Measurements from ENCODE around the gene VMP1.
"Not testable (repeated sequence)": the region's sequence is repeated elsewhere in the genome, so short reads cannot be mapped to it uniquely, and the experiment has no call there.

The VMP1 gene

GRCh38 chr17:59840329-59841090 is 133.1 kb downstream of the VMP1 start:
- WGBS, 2 experiments (ENCODE audit: insufficient coverage in 2 of 2), result 0% methylated on average over 2 of the region's 4 CpGs; no CpG with 5 or more reads in 1 of the 2 experiments
- Histone ChIP-seq H3K36me3 (ENCODE audit: control insufficient read depth, insufficient read depth, low read length) (peaks cover 32% of the 10 kb centered on the region), H3K27ac (ENCODE audit: low read depth, low read length, severe bottlenecking) (peak overlapping the region; percentile 100), H3K9me3 (ENCODE audit: control insufficient read depth, low read length) (no peaks in the 10 kb centered on the region), H3K4me1 (ENCODE audit: control insufficient read depth, insufficient read depth, low read length, poor library complexity, severe bottlenecking) (peaks cover 8% of the 10 kb centered on the region), H3K4me3 (ENCODE audit: extremely low read depth, insufficient read depth, low read length, poor library complexity, severe bottlenecking) (peak overlapping the region; percentile 70)

GRCh38 chr17:59841091-59841881 is 133.8 kb downstream of the VMP1 start:
- not testable (repeated sequence) for H3K4me1 ChIP-seq (ENCODE audit: control insufficient read depth, insufficient read depth, low read length, poor library complexity, severe bottlenecking); H3K9me3 ChIP-seq (ENCODE audit: control insufficient read depth, low read length)
- H3K4me3 ChIP-seq (ENCODE audit: extremely low read depth, insufficient read depth, low read length, poor library complexity, severe bottlenecking), result peak overlapping the region; percentile 70
- 39 to 57% methylated on average over 4 of the region's 7 CpGs for WGBS, 2 experiments (ENCODE audit: insufficient coverage in 2 of 2)
- H3K27ac ChIP-seq (ENCODE audit: low read depth, low read length, severe bottlenecking), result peak overlapping the region; percentile 100
- peaks cover 32% of the 10 kb centered on the region for H3K36me3 ChIP-seq (ENCODE audit: control insufficient read depth, insufficient read depth, low read length)

- peak overlapping the region; percentile 70 for H3K4me3 ChIP-seq (ENCODE audit: extremely low read depth, insufficient read depth, low read length, poor library complexity, severe bottlenecking)
- H3K9me3 ChIP-seq (ENCODE audit: control insufficient read depth, low read length); H3K4me1 ChIP-seq (ENCODE audit: control insufficient read depth, insufficient read depth, low read length, poor library complexity, severe bottlenecking): not testable (repeated sequence)
- H3K27ac ChIP-seq (ENCODE audit: low read depth, low read length, severe bottlenecking), result peak overlapping the region; percentile 100
- 100% methylated on average over 1 of the region's 4 CpGs for WGBS, 2 experiments (ENCODE audit: insufficient coverage in 2 of 2)
- H3K36me3 ChIP-seq (ENCODE audit: control insufficient read depth, insufficient read depth, low read length), result peaks cover 32% of the 10 kb centered on the region
Observed at GRCh38 chr17:59841882-59842263, 134.4 kb downstream of the VMP1 start.

GRCh38 chr17:59842901-59843652 is 135.6 kb downstream of the VMP1 start:
- 89 to 99% methylated on average over 8 to 11 of the region's 13 CpGs for WGBS, 2 experiments (ENCODE audit: insufficient coverage in 2 of 2)
- H3K36me3 ChIP-seq (ENCODE audit: control insufficient read depth, insufficient read depth, low read length), result peaks cover 32% of the 10 kb centered on the region
- peak overlapping the region; percentile 70 for H3K4me3 ChIP-seq (ENCODE audit: extremely low read depth, insufficient read depth, low read length, poor library complexity, severe bottlenecking)
- H3K9me3 ChIP-seq (ENCODE audit: control insufficient read depth, low read length), result no peaks in the 10 kb centered on the region
- peak overlapping the region; percentile 100 for H3K27ac ChIP-seq (ENCODE audit: low read depth, low read length, severe bottlenecking)
- peaks cover 9% of the 10 kb centered on the region for H3K4me1 ChIP-seq (ENCODE audit: control insufficient read depth, insufficient read depth, low read length, poor library complexity, severe bottlenecking)

- H3K4me3 ChIP-seq (ENCODE audit: extremely low read depth, insufficient read depth, low read length, poor library complexity, severe bottlenecking), result no peak overlapping the region
- H3K9me3 ChIP-seq (ENCODE audit: control insufficient read depth, low read length), result no peaks in the 10 kb centered on the region
- 100% methylated on average over 1 of the region's 3 CpGs for WGBS, 2 experiments (ENCODE audit: insufficient coverage in 2 of 2)
- H3K27ac ChIP-seq (ENCODE audit: low read depth, low read length, severe bottlenecking), result peak overlapping the region; percentile 46
- H3K36me3 ChIP-seq (ENCODE audit: control insufficient read depth, insufficient read depth, low read length), result peaks cover 22% of the 10 kb centered on the region
- H3K4me1 ChIP-seq (ENCODE audit: control insufficient read depth, insufficient read depth, low read length, poor library complexity, severe bottlenecking), result peaks cover 9% of the 10 kb centered on the region
Observed at GRCh38 chr17:59844884-59845594, 137.6 kb downstream of the VMP1 start.

- Histone ChIP-seq H3K4me1 (ENCODE audit: control insufficient read depth, insufficient read depth, low read length, poor library complexity, severe bottlenecking) (peaks cover 9% of the 10 kb centered on the region), H3K36me3 (ENCODE audit: control insufficient read depth, insufficient read depth, low read length) (peaks cover 14% of the 10 kb centered on the region), H3K27ac (ENCODE audit: low read depth, low read length, severe bottlenecking) (peak overlapping the region; percentile 54), H3K4me3 (ENCODE audit: extremely low read depth, insufficient read depth, low read length, poor library complexity, severe bottlenecking) (no peak overlapping the region), H3K9me3 (ENCODE audit: control insufficient read depth, low read length) (no peaks in the 10 kb centered on the region)
- 100% methylated on average over 1 of the region's 3 CpGs; no CpG with 5 or more reads in 1 of the 2 experiments for WGBS, 2 experiments (ENCODE audit: insufficient coverage in 2 of 2)
Observed at GRCh38 chr17:59845595-59846393, 138.3 kb downstream of the VMP1 start.

- peaks cover 6% of the 10 kb centered on the region for H3K36me3 ChIP-seq (ENCODE audit: control insufficient read depth, insufficient read depth, low read length)
- H3K27ac ChIP-seq (ENCODE audit: low read depth, low read length, severe bottlenecking), result peak overlapping the region; percentile 54
- 74 to 75% methylated on average over 4 to 7 of the region's 7 CpGs for WGBS, 2 experiments (ENCODE audit: insufficient coverage in 2 of 2)
- no peak overlapping the region for H3K4me3 ChIP-seq (ENCODE audit: extremely low read depth, insufficient read depth, low read length, poor library complexity, severe bottlenecking)
- H3K9me3 ChIP-seq (ENCODE audit: control insufficient read depth, low read length), result no peaks in the 10 kb centered on the region
- peaks cover 12% of the 10 kb centered on the region for H3K4me1 ChIP-seq (ENCODE audit: control insufficient read depth, insufficient read depth, low read length, poor library complexity, severe bottlenecking)
Observed at GRCh38 chr17:59846394-59847165, 139.1 kb downstream of the VMP1 start.

- WGBS, 2 experiments (ENCODE audit: insufficient coverage in 2 of 2), result 100% methylated on average over 2 to 3 of the region's 6 CpGs
- H3K9me3 ChIP-seq (ENCODE audit: control insufficient read depth, low read length), result no peaks in the 10 kb centered on the region
- H3K36me3 ChIP-seq (ENCODE audit: control insufficient read depth, insufficient read depth, low read length), result no peaks in the 10 kb centered on the region
- no peak overlapping the region for H3K4me3 ChIP-seq (ENCODE audit: extremely low read depth, insufficient read depth, low read length, poor library complexity, severe bottlenecking)
- peaks cover 17% of the 10 kb centered on the region for H3K4me1 ChIP-seq (ENCODE audit: control insufficient read depth, insufficient read depth, low read length, poor library complexity, severe bottlenecking)
- no peak overlapping the region for H3K27ac ChIP-seq (ENCODE audit: low read depth, low read length, severe bottlenecking)
Observed at GRCh38 chr17:59848385-59848668, 140.9 kb downstream of the VMP1 start.

- Histone ChIP-seq H3K4me3 (ENCODE audit: extremely low read depth, insufficient read depth, low read length, poor library complexity, severe bottlenecking) (no peak overlapping the region), H3K4me1 (ENCODE audit: control insufficient read depth, insufficient read depth, low read length, poor library complexity, severe bottlenecking) (peaks cover 21% of the 10 kb centered on the region), H3K27ac (ENCODE audit: low read depth, low read length, severe bottlenecking) (no peak overlapping the region), H3K36me3 (ENCODE audit: control insufficient read depth, insufficient read depth, low read length) (no peaks in the 10 kb centered on the region), H3K9me3 (ENCODE audit: control insufficient read depth, low read length) (no peaks in the 10 kb centered on the region)
- 85 to 90% methylated on average over 2 to 6 of the region's 7 CpGs for WGBS, 2 experiments (ENCODE audit: insufficient coverage in 2 of 2)
Observed at GRCh38 chr17:59848778-59849177, 141.3 kb downstream of the VMP1 start.
